H1 (cell line): ENCODE measurements around the gene PPP2R3B. TPM values are rescaled to one million over a fixed set of nuclear protein-coding genes. Genes with fewer than 3 reads are reported as not detected.

ENCODE experiments used
- CTCF ChIA-PET: fragments of 300-600 bp; sonication (Branson Sonifier 250); formaldehyde crosslinking; loops from one replicate; lab custom pipeline; 2021; ENCODE audit not compliant: partially characterized antibody; lab: Charles Lee
- POLR2A ChIA-PET: fragments of 300-600 bp; sonication (Branson Sonifier 250); formaldehyde crosslinking; loops from one replicate; lab custom pipeline; 2021; ENCODE audit warnings: inconsistent platforms; ENCODE audit not compliant: partially characterized antibody; lab: Charles Lee
- DNase-seq, 2 experiments: peaks; one replicate each; pipeline versions ENCODE4 v3.0.0 to v3.0.0-alpha.2; 2010 to 2022; ENCODE audit warnings: low spot score in 2 of 2, low read depth in 1 of 2, mixed read lengths in 1 of 2
- FAIRE-seq: peaks from 2 replicates; lab custom pipeline; 2011; peaks lifted over from hg19 to GRCh38; lab: Jason Lieb, UNC
- H2AFZ ChIP-seq: 2 replicates; pipeline ENCODE4 v1.8.1; 2012; ENCODE audit warnings: low read length, inconsistent platforms
- H2AK5ac ChIP-seq: 2 replicates; pipeline ENCODE4 v1.6.1; 2013; ENCODE audit warnings: low read depth, low read length
- H2BK120ac ChIP-seq: replicated peaks from 2 replicates; pipeline ENCODE3; 2013; ENCODE audit warnings: low read depth, low read length, inconsistent platforms
- H2BK12ac ChIP-seq: 2 replicates; pipeline ENCODE4 v1.6.1; 2013; ENCODE audit warnings: low read depth, low read length
- H2BK15ac ChIP-seq: 2 replicates; pipeline ENCODE4 v1.6.1; 2013; ENCODE audit warnings: low read length
- H2BK20ac ChIP-seq: 2 replicates; pipeline ENCODE4 v1.6.1; 2013; ENCODE audit warnings: low read length
- H2BK5ac ChIP-seq: 2 replicates; pipeline ENCODE4 v1.6.1; 2013; ENCODE audit warnings: low read depth, low read length
- H3K14ac ChIP-seq: 2 replicates; pipeline ENCODE4 v1.6.1; 2013; ENCODE audit warnings: inconsistent platforms; ENCODE audit not compliant: insufficient read length
- H3K18ac ChIP-seq: 2 replicates; pipeline ENCODE4 v1.6.1; 2013; ENCODE audit warnings: low read length; ENCODE audit errors: extremely low read depth
- H3K23ac ChIP-seq: 2 replicates; pipeline ENCODE4 v1.6.1; 2013; ENCODE audit warnings: inconsistent platforms; ENCODE audit not compliant: insufficient read length
- H3K23me2 ChIP-seq: 2 replicates; pipeline ENCODE4 v1.6.1; 2013; ENCODE audit warnings: low read depth, low read length
- H3K27ac ChIP-seq: 2 replicates; pipeline ENCODE4 v1.6.1; 2011; ENCODE audit warnings: low read depth, low read length, inconsistent platforms
- H3K27me3 ChIP-seq, 4 experiments: replicated peaks in 1 of 4; 1 replicate in 1 of 4; 2 replicates in 3 of 4; pipeline versions ENCODE4 v1.6.1 to v1.8.1; 2011 to 2013; ENCODE audit warnings: low read length in 3 of 4, mild to moderate bottlenecking in 3 of 4, inconsistent platforms in 2 of 4, mixed read lengths in 2 of 4, moderate library complexity in 1 of 4; ENCODE audit not compliant: control insufficient read depth in 3 of 4, insufficient read depth in 3 of 4; ENCODE audit errors: extremely low read depth in 1 of 4
- H3K36me3 ChIP-seq, 4 experiments: 2 replicates each; pipeline versions ENCODE4 v1.6.1 to v1.8.1; 2011 to 2013; ENCODE audit warnings: mild to moderate bottlenecking in 4 of 4, low read length in 3 of 4, moderate library complexity in 2 of 4, control low read depth in 1 of 4, inconsistent platforms in 1 of 4; ENCODE audit not compliant: insufficient read depth in 4 of 4, control insufficient read depth in 2 of 4
- H3K4ac ChIP-seq: replicated peaks from 2 replicates; pipeline ENCODE3; 2013; ENCODE audit warnings: low read length, low read depth, mixed read lengths, inconsistent platforms; ENCODE audit not compliant: insufficient read length
- H3K4me1 ChIP-seq, 4 experiments: replicated peaks in 1 of 4; 1 replicate in 1 of 4; 2 replicates in 3 of 4; pipeline versions ENCODE4 v1.6.1 to v1.8.1; 2011 to 2013; ENCODE audit warnings: low read length in 3 of 4, inconsistent platforms in 2 of 4, mixed read lengths in 1 of 4; ENCODE audit not compliant: insufficient read depth in 4 of 4, control insufficient read depth in 3 of 4
- H3K4me2 ChIP-seq, 2 experiments: 2 replicates each; pipeline versions ENCODE4 v1.6.1 to v1.8.1; 2011 to 2013; ENCODE audit warnings: low read depth in 2 of 2, low read length in 2 of 2, control low read depth in 1 of 2, inconsistent platforms in 1 of 2, mild to moderate bottlenecking in 1 of 2; ENCODE audit not compliant: insufficient read depth in 1 of 2
- H3K4me3 ChIP-seq, 4 experiments: fragments of 200-600, 300-600 bp in 1 of 4; sonication (generic), shearing (Covaris generic), sonication (Bioruptor Twin) in 1 of 4; 2 replicates each; pipeline versions ENCODE4 v1.5.1 to v1.8.1; 2011 to 2016; ENCODE audit warnings: low read length in 4 of 4, low read depth in 3 of 4, control low read depth in 2 of 4, inconsistent platforms in 2 of 4, mild to moderate bottlenecking in 2 of 4, mixed read lengths in 1 of 4, moderate library complexity in 1 of 4; ENCODE audit not compliant: insufficient read depth in 2 of 4; ENCODE audit errors: extremely low read depth in 1 of 4
- H3K56ac ChIP-seq: replicated peaks from 2 replicates; pipeline ENCODE3; 2013; ENCODE audit warnings: low read depth, mild to moderate bottlenecking, mixed read lengths, low read length, inconsistent platforms; ENCODE audit not compliant: insufficient read length
- H3K79me1 ChIP-seq: 2 replicates; pipeline ENCODE4 v1.6.1; 2013; ENCODE audit warnings: low read depth, low read length, control low read depth
- H3K79me2 ChIP-seq, 2 experiments: 2 replicates each; pipeline versions ENCODE4 v1.6.1 to v1.8.1; 2012 to 2013; ENCODE audit warnings: low read length in 2 of 2, mild to moderate bottlenecking in 2 of 2, inconsistent platforms in 1 of 2; ENCODE audit not compliant: insufficient read depth in 2 of 2, control insufficient read depth in 1 of 2
- H3K9ac ChIP-seq, 4 experiments: replicated peaks in 1 of 4; 1 replicate in 1 of 4; 2 replicates in 3 of 4; pipeline versions ENCODE4 v1.6.1 to v1.8.1; 2011 to 2013; ENCODE audit warnings: low read depth in 3 of 4, low read length in 3 of 4, control low read depth in 2 of 4, mild to moderate bottlenecking in 2 of 4, moderate library complexity in 2 of 4, inconsistent platforms in 1 of 4; ENCODE audit errors: extremely low read depth in 1 of 4
- H3K9me3 ChIP-seq, 2 experiments: 2 replicates each; pipeline versions ENCODE4 v1.6.1 to v1.8.1; 2012 to 2013; ENCODE audit warnings: mild to moderate bottlenecking in 2 of 2, moderate library complexity in 2 of 2, control low read depth in 1 of 2, inconsistent platforms in 1 of 2, low read depth in 1 of 2, low read length in 1 of 2, mixed read lengths in 1 of 2; ENCODE audit not compliant: insufficient read depth in 2 of 2
- H4K20me1 ChIP-seq, 2 experiments: replicated peaks in 1 of 2; 2 replicates each; pipeline versions ENCODE3 to v1.8.1; 2011 to 2013; ENCODE audit warnings: inconsistent platforms in 2 of 2, low read length in 2 of 2, mild to moderate bottlenecking in 1 of 2; ENCODE audit not compliant: insufficient read depth in 2 of 2, control insufficient read depth in 1 of 2
- H4K5ac ChIP-seq: 2 replicates; pipeline ENCODE4 v1.6.1; 2013; ENCODE audit warnings: low read length, low read depth, mixed read lengths, inconsistent platforms; ENCODE audit not compliant: insufficient read length
- H4K8ac ChIP-seq: 2 replicates; pipeline ENCODE4 v1.8.0; 2013; ENCODE audit warnings: mild to moderate bottlenecking, moderate library complexity, low read length, inconsistent platforms; ENCODE audit not compliant: insufficient read depth; ENCODE audit errors: extremely low read depth
- H4K91ac ChIP-seq: replicated peaks from 2 replicates; pipeline ENCODE3; 2013; ENCODE audit warnings: low read length, mixed read lengths, inconsistent platforms; ENCODE audit not compliant: insufficient read length
- ASH2L ChIP-seq: fragments of 200-600, 300-600 bp; sonication (generic); IDR thresholded peaks from one replicate; pipeline ENCODE4 v1.7.1; 2017; ENCODE audit warnings: low read length
- CBX5 ChIP-seq: fragments of 300-800, 300-1000 bp; sonication (generic); IDR thresholded peaks from 2 replicates; pipeline ENCODE4 v1.7.1; 2016; ENCODE audit warnings: antibody characterized with exemption, low read length, low read depth
- EGR1 ChIP-seq: IDR thresholded peaks from 2 replicates; pipeline ENCODE4 v1.6.1; 2011; ENCODE audit warnings: low read depth, low read length, borderline replicate concordance
- EP300 ChIP-seq, 2 experiments: IDR thresholded peaks; 1 replicate in 1 of 2; 2 replicates in 1 of 2; pipeline ENCODE4 v1.6.1; 2011 to 2012; ENCODE audit warnings: low read depth in 2 of 2, low read length in 2 of 2, mild to moderate bottlenecking in 2 of 2, borderline replicate concordance in 1 of 2, inconsistent platforms in 1 of 2, moderate library complexity in 1 of 2
- GTF2F1 ChIP-seq: IDR thresholded peaks from 2 replicates; pipeline ENCODE4 v1.6.1; 2012; ENCODE audit warnings: low read depth, low read length, improper control_type of control experiment, borderline replicate concordance
- HDAC2 ChIP-seq, 2 experiments: fragments of 300-600 bp in 1 of 2; sonication (generic) in 1 of 2; IDR thresholded peaks; 2 replicates each; pipeline ENCODE4 v1.6.1; 2011 to 2012; ENCODE audit warnings: low read depth in 2 of 2, low read length in 2 of 2, mild to moderate bottlenecking in 2 of 2, moderate library complexity in 2 of 2, borderline replicate concordance in 1 of 2, inconsistent platforms in 1 of 2
- KDM5A ChIP-seq: fragments of 200-600 bp; IDR thresholded peaks from 2 replicates; pipeline ENCODE4 v1.7.1; 2012; ENCODE audit warnings: mild to moderate bottlenecking, low read length, inconsistent platforms, mixed read lengths
- MAFK ChIP-seq: IDR thresholded peaks from 2 replicates; pipeline ENCODE4 v1.6.1; 2012; ENCODE audit warnings: low read depth, mild to moderate bottlenecking, improper control_type of control experiment, low read length
- NANOG ChIP-seq: IDR thresholded peaks from 2 replicates; pipeline ENCODE4 v1.6.1; 2011; ENCODE audit warnings: low read length, low read depth, mild to moderate bottlenecking, inconsistent platforms; ENCODE audit not compliant: insufficient read depth, poor library complexity, severe bottlenecking
- SUZ12 ChIP-seq: fragments of 200-600 bp; sonication (generic); IDR thresholded peaks from 2 replicates; pipeline ENCODE4 v1.6.1; 2012; ENCODE audit warnings: mild to moderate bottlenecking, inconsistent platforms, low read length, moderate library complexity, mixed read lengths
- WGBS, 2 experiments: shearing (Covaris generic) in 1 of 2; methylation state at CpG; one replicate each; pipeline versions ENCODE4 v1.1.6 to v1.1.7; 2013 to 2015; ENCODE audit warnings: low lambda C conversion rate in 2 of 2, mixed read lengths in 2 of 2, inconsistent platforms in 1 of 2, low coverage in 1 of 2, missing lambda C conversion rate in 1 of 2; ENCODE audit not compliant: insufficient replicate concordance in 2 of 2, insufficient coverage in 1 of 2, insufficient read length in 1 of 2; ENCODE audit errors: extremely low coverage in 1 of 2, missing lambda C conversion rate in 1 of 2; 5-methylcytosine and 5-hydroxymethylcytosine counted together
- polyA plus RNA-seq, 7 experiments: library from polyadenylated mRNA; depleted of rRNA in 3 of 7; stranded (reverse) in 5 of 7; unstranded in 2 of 7; fragments of >200 nt in 5 of 7; fragments of 200-250 nt in 2 of 7; gene quantifications; 1 replicate in 5 of 7; 2 replicates in 1 of 7; 4 replicates in 1 of 7; pipeline versions ENCODE4 v1.2.1 to v1.2.3, GENCODE V29; 2011 to 2013; ENCODE audit warnings: missing spikeins in 2 of 7, mixed read lengths in 2 of 7
- total RNA-seq: library from RNA; stranded (reverse); fragmentation: NEBNext Ultra II Directional; extraction: Animal tissue kit (Norgen Biotek cat#: 25700); gene quantifications from 2 replicates; pipeline ENCODE4 v1.2.1, GENCODE V29; 2021
- TF ChIP-seq, protein P1 (sequence below): IDR thresholded peaks from 2 replicates; pipeline ENCODE4 v1.6.1; 2011; ENCODE audit warnings: low read depth, mild to moderate bottlenecking, low read length; ENCODE audit not compliant: insufficient read depth

PPP2R3B gene
- total and polyA plus RNA-seq, 2 of the 8 experiments (the other 6 are each of a cell fraction or from before 2014, with no cell fraction given), result 47.6 to 86.7 TPM

DNA sequence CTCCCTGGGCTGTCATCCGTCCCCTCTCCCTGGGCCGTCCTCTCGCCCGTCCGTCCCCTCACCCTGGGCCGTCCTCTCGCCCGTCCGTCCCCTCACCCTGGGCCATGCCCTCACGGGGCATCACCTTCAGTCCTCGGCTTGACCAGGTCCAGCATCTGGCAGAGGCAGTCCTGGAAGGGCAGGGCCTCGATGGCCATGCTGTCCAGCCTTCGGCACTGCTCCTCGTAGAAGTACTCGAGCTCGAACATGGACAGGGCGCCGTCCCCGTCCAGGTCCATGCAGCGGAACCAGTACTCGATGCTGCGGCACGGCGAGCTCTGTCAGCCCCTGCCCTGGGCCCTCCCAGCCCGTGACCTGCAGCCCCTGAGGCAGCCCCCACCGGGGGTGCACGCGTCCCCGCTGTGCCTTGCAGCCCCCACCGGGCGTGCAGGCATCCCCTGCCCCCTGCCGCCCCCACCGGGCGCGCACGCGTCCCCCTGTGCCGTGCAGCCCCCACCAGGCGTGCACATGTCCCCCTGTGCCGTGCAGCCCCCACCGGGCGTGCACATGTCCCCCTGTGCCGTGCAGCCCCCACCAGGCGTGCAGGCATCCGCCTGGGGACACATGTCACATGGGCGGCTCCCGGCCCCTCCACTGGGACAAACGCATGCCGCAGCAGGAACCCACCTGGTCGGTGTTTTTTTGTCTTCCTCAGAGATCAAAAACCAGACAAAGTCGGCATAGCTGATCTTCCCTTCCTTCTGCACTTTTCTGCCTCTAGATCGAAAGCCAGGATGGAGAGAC, 45.9 kb downstream of the PPP2R3B start:
- ChIA-PET POLR2A (no interaction called here), CTCF (no interaction called here)
- Histone ChIP-seq H3K4me3 (no peak overlapping the region), H3K4me2 (no peak overlapping the region), H3K23ac (no peak overlapping the region), H2BK12ac (no peak overlapping the region; the same call in 1 of the 2 replicates), H3K27me3 (no peaks in the 10 kb centered on the region), H3K27ac (no peak overlapping the region), H3K23me2 (no peaks in the 10 kb centered on the region), H2BK20ac (no peak overlapping the region), H3K14ac (no peak overlapping the region), H2BK120ac (no peak overlapping the region), H4K91ac (no peak overlapping the region), H3K9me3 (no peaks in the 10 kb centered on the region; a peak in 1 of 4 replicates), H4K8ac (no peak overlapping the region), H3K9ac (no peak overlapping the region), H2AK5ac (no peak overlapping the region), H2AFZ (no peak overlapping the region), H2BK15ac (no peak overlapping the region), H3K4ac (no peak overlapping the region), H3K79me2 (no peaks in the 10 kb centered on the region), H3K56ac (no peak overlapping the region), H3K79me1 (no peaks in the 10 kb centered on the region; the same call in 1 of the 2 replicates), H3K4me1 (no peaks in the 10 kb centered on the region), H3K18ac (no peak overlapping the region), H4K5ac (no peak overlapping the region), H4K20me1 (peaks cover 0 to 5% of the 10 kb centered on the region in 2 experiments), H3K36me3 (peaks cover 5 to 45% (median 20%) of the 10 kb centered on the region in 4 experiments; a peak in 5 of 8 replicates), H2BK5ac (no peak overlapping the region)
- 95% methylated on average over 28 of the region's 52 CpGs; no CpG with 5 or more reads in 1 of the 2 experiments for WGBS, 2 experiments
- DNase-seq (peak in 1 of 2 experiments; percentile 34), FAIRE-seq (no peak)
- TF ChIP-seq, protein P1, sequence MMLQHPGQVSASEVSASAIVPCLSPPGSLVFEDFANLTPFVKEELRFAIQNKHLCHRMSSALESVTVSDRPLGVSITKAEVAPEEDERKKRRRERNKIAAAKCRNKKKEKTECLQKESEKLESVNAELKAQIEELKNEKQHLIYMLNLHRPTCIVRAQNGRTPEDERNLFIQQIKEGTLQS, result no peak
- no peak for TF ChIP-seq GTF2F1
- no peak for TF ChIP-seq EP300 (IDR thresholded peaks at IDR 0.05; ENCODE audit: borderline replicate concordance in 1 of 2, low read depth in 2 of 2, low read length in 2 of 2)
- TF ChIP-seq KDM5A, result no peak
- TF ChIP-seq CBX5, result no peak
- no peak for TF ChIP-seq MAFK
- TF ChIP-seq NANOG, result no peak
- no peak for TF ChIP-seq HDAC2 (IDR thresholded peaks at IDR 0.05; ENCODE audit: borderline replicate concordance in 1 of 2, low read depth in 2 of 2, low read length in 2 of 2)
- no peak for TF ChIP-seq SUZ12
- TF ChIP-seq ASH2L, result no peak
- no peak for TF ChIP-seq EGR1
